ENCODE results near the gene KCNG2.

GRCh38 chr18:79870301-79871025 is 72.7 kb downstream of the KCNG2 start:
- TF ChIP-seq, protein P1, sequence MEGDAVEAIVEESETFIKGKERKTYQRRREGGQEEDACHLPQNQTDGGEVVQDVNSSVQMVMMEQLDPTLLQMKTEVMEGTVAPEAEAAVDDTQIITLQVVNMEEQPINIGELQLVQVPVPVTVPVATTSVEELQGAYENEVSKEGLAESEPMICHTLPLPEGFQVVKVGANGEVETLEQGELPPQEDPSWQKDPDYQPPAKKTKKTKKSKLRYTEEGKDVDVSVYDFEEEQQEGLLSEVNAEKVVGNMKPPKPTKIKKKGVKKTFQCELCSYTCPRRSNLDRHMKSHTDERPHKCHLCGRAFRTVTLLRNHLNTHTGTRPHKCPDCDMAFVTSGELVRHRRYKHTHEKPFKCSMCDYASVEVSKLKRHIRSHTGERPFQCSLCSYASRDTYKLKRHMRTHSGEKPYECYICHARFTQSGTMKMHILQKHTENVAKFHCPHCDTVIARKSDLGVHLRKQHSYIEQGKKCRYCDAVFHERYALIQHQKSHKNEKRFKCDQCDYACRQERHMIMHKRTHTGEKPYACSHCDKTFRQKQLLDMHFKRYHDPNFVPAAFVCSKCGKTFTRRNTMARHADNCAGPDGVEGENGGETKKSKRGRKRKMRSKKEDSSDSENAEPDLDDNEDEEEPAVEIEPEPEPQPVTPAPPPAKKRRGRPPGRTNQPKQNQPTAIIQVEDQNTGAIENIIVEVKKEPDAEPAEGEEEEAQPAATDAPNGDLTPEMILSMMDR (IDR thresholded peaks at IDR 0.05; ENCODE audit: poor library complexity): no peak
- TF ChIP-seq EZH2 (IDR thresholded peaks at IDR 0.05; ENCODE audit: borderline replicate concordance): no peak
- TF ChIP-seq EZH2phosphoT487 (IDR thresholded peaks at IDR 0.05; ENCODE audit: low read depth, severe bottlenecking, unreplicated experiment): no peak
